LNCaP clone FGC (cell line): ENCODE results near the gene CLTB.

Experiments used
- DNase-seq: peaks from one replicate; pipeline ENCODE4 v3.0.0-alpha.2; 2011; ENCODE audit warnings: low read depth
- H3K4me3 ChIP-seq: 2 replicates; pipeline ENCODE4 v1.5.1; 2011; ENCODE audit warnings: mild to moderate bottlenecking, low read depth, low read length, control low read depth
- CTCF ChIP-seq: IDR thresholded peaks from 2 replicates; pipeline ENCODE4 v1.5.1; 2012; ENCODE audit warnings: mild to moderate bottlenecking; ENCODE audit not compliant: control insufficient read depth, insufficient read depth; ENCODE audit errors: extremely low read depth

CLTB gene

DNA sequence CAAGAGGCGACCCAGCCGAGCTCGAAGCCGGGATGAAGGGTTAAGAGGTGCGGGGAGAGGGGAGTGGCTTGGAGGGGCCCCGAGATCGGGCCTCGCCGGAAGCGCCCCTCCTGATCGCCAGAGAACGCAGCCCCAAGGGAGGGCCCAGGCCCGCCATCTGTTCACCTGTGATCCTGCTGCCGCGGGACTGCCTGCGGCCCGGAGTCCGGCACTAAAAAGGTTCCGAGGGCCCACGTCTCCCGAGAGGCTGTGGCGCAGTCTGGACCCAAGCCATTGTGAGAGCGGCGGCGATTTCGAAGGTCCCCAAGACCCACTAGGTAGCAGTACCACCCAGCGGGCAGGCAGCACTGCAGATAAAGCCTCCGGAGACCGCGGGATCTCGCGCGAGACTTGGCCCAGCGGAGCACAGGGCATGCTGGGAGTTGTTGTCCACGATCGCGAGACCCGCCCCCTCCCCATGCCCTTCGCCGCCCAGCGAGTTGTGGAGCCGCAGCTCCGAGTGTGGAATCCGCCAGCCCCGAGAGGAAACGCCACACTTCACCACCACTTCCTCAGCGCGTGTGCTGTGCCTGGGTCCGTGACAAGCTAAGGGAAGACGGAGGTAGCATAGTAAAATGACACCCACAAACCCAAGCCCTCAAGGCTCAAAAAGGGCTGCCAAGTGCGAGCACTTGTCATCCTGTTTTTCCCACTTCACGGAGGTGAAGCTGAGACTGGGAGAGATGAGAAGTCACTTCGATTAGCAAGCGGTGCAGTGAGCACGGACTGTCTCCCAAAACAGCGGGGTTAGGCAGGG is 54.7 kb downstream of the CLTB start, which contains the start of gene KIAA1191:
TSS of gene KIAA1191 (minus strand) at position 328 of the 796 bp plus-strand sequence. CDS start 2,256 bp downstream, outside the sequence.
- DNase-seq = peak; percentile 69
- TF ChIP-seq CTCF = peak; percentile 34
- H3K4me3 ChIP-seq = peak within 1 kb of the TSS; percentile 98

- no peak for DNase-seq
- TF ChIP-seq CTCF = no peak
- peak overlapping the region; percentile 98 for H3K4me3 ChIP-seq
Observed at GRCh38 chr5:176360894-176361436, 55.4 kb downstream of the CLTB start.

GRCh38 chr5:176359658-176360057 is 56.7 kb downstream of the CLTB start:
- no peak for TF ChIP-seq CTCF
- peak; percentile 58 for DNase-seq
- H3K4me3 ChIP-seq = no peak overlapping the region

DNA sequence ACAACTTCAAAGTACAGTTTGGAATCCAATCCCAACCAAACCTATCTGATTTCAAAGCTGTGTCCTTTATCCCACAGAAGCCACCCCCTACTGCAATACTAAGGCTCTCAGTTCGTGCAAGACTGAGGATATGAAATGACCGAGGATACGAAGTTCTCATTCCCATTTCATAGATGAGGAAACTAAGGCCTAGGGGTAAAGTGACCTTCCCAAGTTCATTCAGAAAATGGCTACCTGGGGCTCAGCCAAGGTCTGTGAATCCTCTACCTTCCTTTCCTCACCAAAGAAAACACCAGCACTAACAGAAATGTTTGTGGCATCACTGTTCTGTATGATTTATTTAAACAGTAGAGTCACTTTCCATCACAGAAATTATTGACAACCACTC is 60.2 kb downstream of the CLTB start:
- H3K4me3 ChIP-seq = no peak overlapping the region
- TF ChIP-seq CTCF = no peak
- DNase-seq = no peak

- H3K4me3 ChIP-seq = no peak overlapping the region
- no peak for DNase-seq
- TF ChIP-seq CTCF = no peak
Observed at GRCh38 chr5:176355400-176356178, 60.8 kb downstream of the CLTB start.

- TF ChIP-seq CTCF = no peak
- no peak overlapping the region for H3K4me3 ChIP-seq
- DNase-seq = no peak
Observed at GRCh38 chr5:176353533-176353932, 62.8 kb downstream of the CLTB start.
